Kidney epithelial cell (primary cell): Measurements from ENCODE around the gene DHRS13. TPM values are rescaled to one million over a fixed set of nuclear protein-coding genes. Genes with fewer than 3 reads are reported as not detected.
A peak's percentile ranks its signal among the peaks of the same experiment; 100 is the strongest.
"Not testable (repeated sequence)": the region's sequence is repeated elsewhere in the genome, so short reads cannot be mapped to it uniquely, and the experiment has no call there.

Experiments
- DNase-seq: peaks from one replicate; pipeline ENCODE4 v3.0.0-alpha.2; 2010; ENCODE audit warnings: low read depth
- H3K27me3 ChIP-seq: 2 replicates; pipeline ENCODE4 v1.6.0; 2011; ENCODE audit warnings: low read length; ENCODE audit not compliant: control insufficient read depth, insufficient read depth
- H3K36me3 ChIP-seq: 2 replicates; pipeline ENCODE4 v1.5.1; 2011; ENCODE audit warnings: low read length; ENCODE audit not compliant: control insufficient read depth, insufficient read depth
- H3K4me3 ChIP-seq: 2 replicates; pipeline ENCODE4 v1.5.1; 2011; ENCODE audit warnings: low read depth, mild to moderate bottlenecking, control low read depth, low read length
- total RNA-seq: library from RNA; depleted of rRNA; stranded (reverse); fragments of >200 nt; gene quantifications from 2 replicates; pipeline ENCODE4 v1.2.3, GENCODE V29; 2015
- TF ChIP-seq, protein P1 (sequence below): IDR thresholded peaks from 2 replicates; pipeline ENCODE4 v1.5.1; 2011; ENCODE audit warnings: mild to moderate bottlenecking, moderate library complexity, low read length, control low read depth, inconsistent platforms; ENCODE audit not compliant: insufficient read depth, poor library complexity, severe bottlenecking

The DHRS13 gene
- total RNA-seq, 1 donor from 2014 or later = 12.7 TPM

GRCh38 chr17:28898527-28898955 is 4.3 kb downstream of the DHRS13 start:
- DNase-seq = no peak

DNA sequence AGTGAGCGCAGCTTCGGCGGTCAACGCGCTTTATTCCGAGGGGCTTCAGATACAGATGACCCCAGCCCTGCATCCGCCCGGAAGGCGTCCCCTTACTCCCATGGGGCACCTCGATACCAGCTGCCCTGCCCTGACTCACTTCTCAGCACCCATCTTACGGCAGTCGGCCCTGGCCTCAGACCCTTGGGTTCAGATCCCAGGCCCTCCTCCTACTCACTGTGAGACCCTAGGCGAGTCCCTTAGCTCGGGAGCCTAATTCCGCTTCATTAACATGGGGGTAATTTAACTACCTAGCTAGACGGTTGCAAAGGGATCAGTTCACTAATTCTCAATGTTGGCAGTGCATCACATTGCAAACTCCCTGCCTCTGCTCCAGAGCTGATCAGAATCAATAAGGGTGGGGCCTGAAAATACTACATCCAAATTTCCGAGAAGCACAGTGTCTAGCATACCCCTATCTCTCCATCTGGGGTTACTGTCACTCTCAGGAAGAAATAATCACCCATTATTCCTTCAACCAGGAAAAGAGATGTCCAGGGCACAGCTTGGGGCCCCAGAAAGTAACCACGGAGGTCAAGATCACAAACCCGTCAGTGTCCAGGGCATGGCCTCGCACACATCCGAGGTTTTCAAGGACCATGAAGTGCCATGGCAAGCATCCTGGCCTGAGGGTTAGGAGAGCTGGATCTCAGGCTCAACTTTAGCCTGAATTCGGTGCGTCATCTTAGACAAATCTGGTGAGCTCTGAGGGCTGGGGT is 4.9 kb downstream of the DHRS13 start:
- TF ChIP-seq, protein P1, sequence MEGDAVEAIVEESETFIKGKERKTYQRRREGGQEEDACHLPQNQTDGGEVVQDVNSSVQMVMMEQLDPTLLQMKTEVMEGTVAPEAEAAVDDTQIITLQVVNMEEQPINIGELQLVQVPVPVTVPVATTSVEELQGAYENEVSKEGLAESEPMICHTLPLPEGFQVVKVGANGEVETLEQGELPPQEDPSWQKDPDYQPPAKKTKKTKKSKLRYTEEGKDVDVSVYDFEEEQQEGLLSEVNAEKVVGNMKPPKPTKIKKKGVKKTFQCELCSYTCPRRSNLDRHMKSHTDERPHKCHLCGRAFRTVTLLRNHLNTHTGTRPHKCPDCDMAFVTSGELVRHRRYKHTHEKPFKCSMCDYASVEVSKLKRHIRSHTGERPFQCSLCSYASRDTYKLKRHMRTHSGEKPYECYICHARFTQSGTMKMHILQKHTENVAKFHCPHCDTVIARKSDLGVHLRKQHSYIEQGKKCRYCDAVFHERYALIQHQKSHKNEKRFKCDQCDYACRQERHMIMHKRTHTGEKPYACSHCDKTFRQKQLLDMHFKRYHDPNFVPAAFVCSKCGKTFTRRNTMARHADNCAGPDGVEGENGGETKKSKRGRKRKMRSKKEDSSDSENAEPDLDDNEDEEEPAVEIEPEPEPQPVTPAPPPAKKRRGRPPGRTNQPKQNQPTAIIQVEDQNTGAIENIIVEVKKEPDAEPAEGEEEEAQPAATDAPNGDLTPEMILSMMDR = no peak
- Histone ChIP-seq H3K36me3 (no peaks in the 10 kb centered on the region), H3K27me3 (no peaks in the 10 kb centered on the region), H3K4me3 (peak overlapping the region; percentile 85)
- no peak for DNase-seq

More at GRCh38 chr17:28898527-28898955, 4.3 kb downstream of the DHRS13 start:
- H3K4me3 ChIP-seq = no peak overlapping the region
- no peaks in the 10 kb centered on the region for H3K27me3 ChIP-seq
- no peaks in the 10 kb centered on the region for H3K36me3 ChIP-seq
- TF ChIP-seq, protein P1 = no peak

GRCh38 chr17:28896884-28897768 is 5.8 kb downstream of the DHRS13 start, which contains the start of gene FLOT2:
FLOT2 (minus strand) TSS chr17:28897733; CDS start chr17:28897574, 159 bp downstream.
- peak within 1 kb of the TSS; percentile 85 for H3K4me3 ChIP-seq
- DNase-seq = no peak
- no peaks in the 10 kb centered on the region for H3K27me3 ChIP-seq
- no peaks in the 10 kb centered on the region for H3K36me3 ChIP-seq
- TF ChIP-seq, protein P1 = peak; percentile 28

GRCh38 chr17:28896491-28896883 is 6.4 kb downstream of the DHRS13 start:
- no peak for DNase-seq
- H3K27me3 ChIP-seq = no peaks in the 10 kb centered on the region
- TF ChIP-seq, protein P1 = no peak
- H3K4me3 ChIP-seq = peak overlapping the region; percentile 85
- no peaks in the 10 kb centered on the region for H3K36me3 ChIP-seq

DNA sequence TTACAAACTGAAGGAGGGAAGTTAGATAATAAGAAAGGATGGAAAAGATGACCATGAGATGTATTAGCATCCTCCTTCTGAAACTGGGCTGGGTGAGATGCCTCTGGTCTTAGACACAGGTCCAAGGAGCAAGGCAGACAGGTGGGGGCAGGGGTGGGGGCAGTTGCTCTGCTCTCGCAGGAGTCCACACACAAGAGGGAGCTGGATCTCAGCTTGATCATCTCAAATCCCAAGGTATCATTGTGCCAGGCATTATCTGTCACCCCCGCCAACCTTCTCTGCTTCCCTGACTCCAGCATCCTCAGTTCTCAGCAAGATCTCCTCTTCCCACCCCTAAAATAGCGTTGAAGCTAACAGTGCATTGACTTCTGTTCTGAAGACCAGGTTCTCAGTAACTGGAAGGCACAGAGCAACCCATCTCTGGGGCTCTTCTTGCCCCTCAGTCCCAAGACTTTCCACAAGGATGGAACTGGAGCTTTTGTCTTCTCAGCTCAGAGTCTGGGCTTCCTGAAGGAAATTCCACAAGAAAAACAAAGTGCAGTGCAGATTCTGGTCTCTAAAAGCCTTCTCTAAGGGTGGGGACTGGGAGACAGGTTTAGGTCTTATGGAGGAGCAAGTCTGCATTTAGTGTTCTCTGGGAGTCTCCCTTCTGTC is 7.0 kb downstream of the DHRS13 start:
- no peak for DNase-seq
- TF ChIP-seq, protein P1 = no peak
- H3K4me3 ChIP-seq = peak overlapping the region; percentile 85
- no peaks in the 10 kb centered on the region for H3K27me3 ChIP-seq
- no peaks in the 10 kb centered on the region for H3K36me3 ChIP-seq

GRCh38 chr17:28893248-28894183 is 9.4 kb downstream of the DHRS13 start:
- not testable (repeated sequence) for H3K4me3 ChIP-seq, DNase-seq, H3K36me3 ChIP-seq, H3K27me3 ChIP-seq
